HCT116 (cell line): ENCODE results near the gene TATDN2.

ENCODE experiments used
- EZH2 ChIP-seq: fragments of 200-600 bp; sonication (generic); IDR thresholded peaks from 2 replicates; pipeline ENCODE4 v1.6.1; 2017; ENCODE audit warnings: antibody characterized with exemption, mixed run types
- EZH2phosphoT487 ChIP-seq: fragments of 200-600 bp; IDR thresholded peaks from 2 replicates; pipeline ENCODE4 v1.6.1; 2018; ENCODE audit warnings: antibody characterized with exemption, borderline replicate concordance
- JUND ChIP-seq: IDR thresholded peaks from 2 replicates; pipeline ENCODE4 v1.6.1; 2012
- POLR2A ChIP-seq: IDR thresholded peaks from 2 replicates; pipeline ENCODE4 v1.7.0; 2011; ENCODE audit warnings: borderline replicate concordance; ENCODE audit not compliant: insufficient read depth, insufficient read length; ENCODE audit errors: extremely low read depth
- POLR2AphosphoS5 ChIP-seq: IDR thresholded peaks from 2 replicates; pipeline ENCODE4 v1.6.1; 2011; ENCODE audit warnings: mild to moderate bottlenecking, low read depth, low read length, moderate library complexity
- RAD21 ChIP-seq: IDR thresholded peaks from 2 replicates; pipeline ENCODE4 v1.6.1; 2012; ENCODE audit warnings: low read depth, mild to moderate bottlenecking
- SIN3A ChIP-seq: IDR thresholded peaks from 2 replicates; pipeline ENCODE4 v1.6.1; 2012; ENCODE audit warnings: low read depth
- TF ChIP-seq, protein P1 (sequence below), 3 experiments: fragments of 200-600 bp in 1 of 3; sonication (generic) in 1 of 3; IDR thresholded peaks in 2 of 3; conservative IDR thresholded peaks in 1 of 3; 2 replicates each; pipeline ENCODE4 v1.5.1; 2012 to 2017; ENCODE audit warnings: low read depth in 2 of 3, low read length in 2 of 3, antibody characterized with exemption in 1 of 3, borderline replicate concordance in 1 of 3, control low read depth in 1 of 3, mild to moderate bottlenecking in 1 of 3, mixed read lengths in 1 of 3, mixed run types in 1 of 3, moderate library complexity in 1 of 3; ENCODE audit not compliant: insufficient read depth in 1 of 3
- TF ChIP-seq, protein P2 (sequence below): IDR thresholded peaks from 2 replicates; pipeline ENCODE4 v1.6.1; 2012; ENCODE audit warnings: low read depth
- TF ChIP-seq, protein P3 (sequence below): IDR thresholded peaks from 2 replicates; pipeline ENCODE4 v1.6.1; 2012

DNA sequence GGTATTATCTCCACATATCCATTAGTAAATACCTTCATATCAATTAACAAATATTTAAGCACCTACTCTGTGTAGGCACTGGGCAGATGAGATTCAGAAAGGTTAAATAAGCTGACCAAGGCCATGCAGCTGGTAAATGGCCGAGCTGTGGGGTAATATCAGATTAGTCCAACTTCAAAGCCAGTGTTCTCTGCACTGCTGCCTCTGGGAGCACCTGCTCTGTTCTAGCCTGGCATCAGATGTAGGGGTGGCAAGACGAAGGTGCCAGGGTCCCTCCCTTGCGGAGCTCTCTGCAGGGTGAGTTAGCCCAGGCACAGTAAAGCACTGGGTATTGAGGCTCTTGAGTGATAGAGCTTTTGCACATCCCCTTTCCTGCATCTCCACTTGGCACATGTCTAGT is 5.5 kb downstream of the TATDN2 start:
- TF ChIP-seq POLR2AphosphoS5 (no peak), POLR2A (no peak), EZH2 (no peak), JUND (no peak), EZH2phosphoT487 (no peak), SIN3A (no peak), RAD21 (no peak)
- TF ChIP-seq, protein P1, sequence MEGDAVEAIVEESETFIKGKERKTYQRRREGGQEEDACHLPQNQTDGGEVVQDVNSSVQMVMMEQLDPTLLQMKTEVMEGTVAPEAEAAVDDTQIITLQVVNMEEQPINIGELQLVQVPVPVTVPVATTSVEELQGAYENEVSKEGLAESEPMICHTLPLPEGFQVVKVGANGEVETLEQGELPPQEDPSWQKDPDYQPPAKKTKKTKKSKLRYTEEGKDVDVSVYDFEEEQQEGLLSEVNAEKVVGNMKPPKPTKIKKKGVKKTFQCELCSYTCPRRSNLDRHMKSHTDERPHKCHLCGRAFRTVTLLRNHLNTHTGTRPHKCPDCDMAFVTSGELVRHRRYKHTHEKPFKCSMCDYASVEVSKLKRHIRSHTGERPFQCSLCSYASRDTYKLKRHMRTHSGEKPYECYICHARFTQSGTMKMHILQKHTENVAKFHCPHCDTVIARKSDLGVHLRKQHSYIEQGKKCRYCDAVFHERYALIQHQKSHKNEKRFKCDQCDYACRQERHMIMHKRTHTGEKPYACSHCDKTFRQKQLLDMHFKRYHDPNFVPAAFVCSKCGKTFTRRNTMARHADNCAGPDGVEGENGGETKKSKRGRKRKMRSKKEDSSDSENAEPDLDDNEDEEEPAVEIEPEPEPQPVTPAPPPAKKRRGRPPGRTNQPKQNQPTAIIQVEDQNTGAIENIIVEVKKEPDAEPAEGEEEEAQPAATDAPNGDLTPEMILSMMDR (IDR thresholded peaks at IDR 0.05 in 2 of 3, conservative IDR thresholded peaks at IDR 0.05 in 1 of 3; ENCODE audit: borderline replicate concordance in 1 of 3, insufficient read depth in 1 of 3, low read depth in 2 of 3, low read length in 2 of 3): no peak
- TF ChIP-seq, protein P2, sequence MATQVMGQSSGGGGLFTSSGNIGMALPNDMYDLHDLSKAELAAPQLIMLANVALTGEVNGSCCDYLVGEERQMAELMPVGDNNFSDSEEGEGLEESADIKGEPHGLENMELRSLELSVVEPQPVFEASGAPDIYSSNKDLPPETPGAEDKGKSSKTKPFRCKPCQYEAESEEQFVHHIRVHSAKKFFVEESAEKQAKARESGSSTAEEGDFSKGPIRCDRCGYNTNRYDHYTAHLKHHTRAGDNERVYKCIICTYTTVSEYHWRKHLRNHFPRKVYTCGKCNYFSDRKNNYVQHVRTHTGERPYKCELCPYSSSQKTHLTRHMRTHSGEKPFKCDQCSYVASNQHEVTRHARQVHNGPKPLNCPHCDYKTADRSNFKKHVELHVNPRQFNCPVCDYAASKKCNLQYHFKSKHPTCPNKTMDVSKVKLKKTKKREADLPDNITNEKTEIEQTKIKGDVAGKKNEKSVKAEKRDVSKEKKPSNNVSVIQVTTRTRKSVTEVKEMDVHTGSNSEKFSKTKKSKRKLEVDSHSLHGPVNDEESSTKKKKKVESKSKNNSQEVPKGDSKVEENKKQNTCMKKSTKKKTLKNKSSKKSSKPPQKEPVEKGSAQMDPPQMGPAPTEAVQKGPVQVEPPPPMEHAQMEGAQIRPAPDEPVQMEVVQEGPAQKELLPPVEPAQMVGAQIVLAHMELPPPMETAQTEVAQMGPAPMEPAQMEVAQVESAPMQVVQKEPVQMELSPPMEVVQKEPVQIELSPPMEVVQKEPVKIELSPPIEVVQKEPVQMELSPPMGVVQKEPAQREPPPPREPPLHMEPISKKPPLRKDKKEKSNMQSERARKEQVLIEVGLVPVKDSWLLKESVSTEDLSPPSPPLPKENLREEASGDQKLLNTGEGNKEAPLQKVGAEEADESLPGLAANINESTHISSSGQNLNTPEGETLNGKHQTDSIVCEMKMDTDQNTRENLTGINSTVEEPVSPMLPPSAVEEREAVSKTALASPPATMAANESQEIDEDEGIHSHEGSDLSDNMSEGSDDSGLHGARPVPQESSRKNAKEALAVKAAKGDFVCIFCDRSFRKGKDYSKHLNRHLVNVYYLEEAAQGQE: no peak
- TF ChIP-seq, protein P3, sequence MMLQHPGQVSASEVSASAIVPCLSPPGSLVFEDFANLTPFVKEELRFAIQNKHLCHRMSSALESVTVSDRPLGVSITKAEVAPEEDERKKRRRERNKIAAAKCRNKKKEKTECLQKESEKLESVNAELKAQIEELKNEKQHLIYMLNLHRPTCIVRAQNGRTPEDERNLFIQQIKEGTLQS: no peak
